Neuronal stem cell (in vitro differentiated cells): ENCODE data around the gene NR4A1.
A peak's percentile ranks its signal among the peaks of the same experiment; 100 is the strongest.

ENCODE experiments used
- DNase-seq: peaks from one replicate; pipeline ENCODE4 v3.0.0-alpha.2; 2013; ENCODE audit warnings: low spot score
- H2AFZ ChIP-seq: one replicate; pipeline ENCODE4 v1.6.1; 2013; ENCODE audit warnings: mild to moderate bottlenecking, low read length, inconsistent platforms
- H2AK5ac ChIP-seq: 2 replicates; pipeline ENCODE4 v1.6.1; 2013; ENCODE audit warnings: low read depth, mild to moderate bottlenecking, inconsistent platforms, low read length, moderate library complexity, mixed read lengths
- H2BK120ac ChIP-seq: 2 replicates; pipeline ENCODE4 v1.6.1; 2013; ENCODE audit warnings: low read depth, mild to moderate bottlenecking, inconsistent platforms, low read length, moderate library complexity, mixed read lengths
- H2BK12ac ChIP-seq: one replicate; pipeline ENCODE4 v1.6.1; 2013; ENCODE audit warnings: low read length, inconsistent platforms
- H2BK15ac ChIP-seq: 2 replicates; pipeline ENCODE4 v1.6.1; 2013; ENCODE audit warnings: mild to moderate bottlenecking, low read length, inconsistent platforms, mixed read lengths
- H2BK5ac ChIP-seq: one replicate; pipeline ENCODE4 v1.6.1; 2013; ENCODE audit warnings: inconsistent platforms, mild to moderate bottlenecking, low read length, moderate library complexity
- H3K14ac ChIP-seq: one replicate; pipeline ENCODE4 v1.6.1; 2013; ENCODE audit warnings: low read length, inconsistent platforms
- H3K18ac ChIP-seq: 2 replicates; pipeline ENCODE4 v1.6.1; 2013; ENCODE audit warnings: low read length, inconsistent platforms
- H3K23ac ChIP-seq: 2 replicates; pipeline ENCODE4 v1.6.1; 2013; ENCODE audit warnings: low read depth, mild to moderate bottlenecking, mixed read lengths, low read length, inconsistent platforms; ENCODE audit not compliant: poor library complexity
- H3K27ac ChIP-seq: replicated peaks from 3 replicates; pipeline ENCODE4 v1.5.1; 2013; ENCODE audit warnings: low read length, inconsistent platforms
- H3K27me3 ChIP-seq, 3 experiments: 2 replicates each; pipeline ENCODE4 v1.6.1; 2013; ENCODE audit warnings: low read length in 3 of 3, mild to moderate bottlenecking in 2 of 3, inconsistent platforms in 1 of 3, low read depth in 1 of 3, mixed read lengths in 1 of 3, moderate library complexity in 1 of 3; ENCODE audit not compliant: control insufficient read depth in 3 of 3, insufficient read depth in 3 of 3
- H3K36me3 ChIP-seq, 2 donors: replicated peaks in 1 of 2; 2 replicates each; pipeline ENCODE4 v1.6.1; 2013; ENCODE audit warnings: low read length in 2 of 2; ENCODE audit not compliant: control insufficient read depth in 2 of 2, insufficient read depth in 2 of 2
- H3K4ac ChIP-seq: 2 replicates; pipeline ENCODE4 v1.6.1; 2013; ENCODE audit warnings: inconsistent platforms, mild to moderate bottlenecking, low read length, moderate library complexity
- H3K4me1 ChIP-seq, 2 donors: 1 replicate in 1 of 2; 2 replicates in 1 of 2; pipeline ENCODE4 v1.6.1; 2013; ENCODE audit warnings: low read length in 2 of 2, low read depth in 1 of 2; ENCODE audit not compliant: control insufficient read depth in 2 of 2, insufficient read depth in 1 of 2
- H3K4me2 ChIP-seq: one replicate; pipeline ENCODE4 v1.6.1; 2013; ENCODE audit warnings: mild to moderate bottlenecking, low read length, inconsistent platforms; ENCODE audit not compliant: insufficient read depth, poor library complexity, severe bottlenecking
- H3K4me3 ChIP-seq, 2 donors: 2 replicates each; pipeline ENCODE4 v1.5.1; 2013; ENCODE audit warnings: low read length in 2 of 2, mild to moderate bottlenecking in 2 of 2, inconsistent platforms in 1 of 2, moderate library complexity in 1 of 2
- H3K79me1 ChIP-seq: one replicate; pipeline ENCODE4 v1.6.1; 2013; ENCODE audit warnings: low read depth, mild to moderate bottlenecking, inconsistent platforms, low read length, moderate library complexity
- H3K9ac ChIP-seq: one replicate; pipeline ENCODE4 v1.6.1; 2013; ENCODE audit warnings: mild to moderate bottlenecking, low read depth, low read length, inconsistent platforms; ENCODE audit not compliant: poor library complexity
- H3K9me3 ChIP-seq, 2 donors: replicated peaks in 1 of 2; 2 replicates each; pipeline versions ENCODE3 to v1.6.1; 2013; ENCODE audit warnings: low read length in 2 of 2, mild to moderate bottlenecking in 2 of 2, inconsistent platforms in 1 of 2, low read depth in 1 of 2, mixed read lengths in 1 of 2, moderate library complexity in 1 of 2; ENCODE audit not compliant: control insufficient read depth in 2 of 2, insufficient read depth in 1 of 2
- H4K8ac ChIP-seq: one replicate; pipeline ENCODE4 v1.6.1; 2013; ENCODE audit warnings: low read depth, mild to moderate bottlenecking, inconsistent platforms, low read length, moderate library complexity
- H4K91ac ChIP-seq: one replicate; pipeline ENCODE4 v1.6.1; 2013; ENCODE audit warnings: low read length, low read depth, mild to moderate bottlenecking, inconsistent platforms; ENCODE audit not compliant: poor library complexity
- WGBS, 2 donors: extraction: QIAGEN DNeasy Blood & Tissue Kit; methylation state at CpG; one replicate each; pipeline ENCODE4 v1.1.7; 2013; ENCODE audit warnings: missing lambda C conversion rate in 2 of 2, mixed read lengths in 1 of 2; ENCODE audit not compliant: insufficient read length in 2 of 2, insufficient replicate concordance in 1 of 2; ENCODE audit errors: extremely low coverage in 2 of 2; 5-methylcytosine and 5-hydroxymethylcytosine counted together

NR4A1 gene

GRCh38 chr12:52055731-52056711 is 4.8 kb downstream of the NR4A1 start:
- Histone ChIP-seq H3K18ac (no peak overlapping the region), H3K27ac (no peak overlapping the region), H2AK5ac (no peak overlapping the region), H3K23ac (no peak overlapping the region), H4K8ac (no peak overlapping the region), H3K4ac (no peak overlapping the region), H3K4me3 (no peak overlapping the region), H3K14ac (no peak overlapping the region), H3K9me3 (peaks cover 0 to 2% of the 10 kb centered on the region in 2 donors), H4K91ac (no peak overlapping the region), H3K27me3 (no peaks in the 10 kb centered on the region), H3K4me1 (peaks cover 8 to 9% of the 10 kb centered on the region in 2 donors), H3K9ac (no peak overlapping the region), H2BK5ac (no peak overlapping the region), H2BK15ac (no peak overlapping the region), H2AFZ (no peak overlapping the region), H2BK120ac (no peak overlapping the region), H3K4me2 (no peak overlapping the region), H2BK12ac (no peak overlapping the region), H3K79me1 (peaks cover 3% of the 10 kb centered on the region), H3K36me3 (peaks cover 33 to 46% of the 10 kb centered on the region in 2 donors)
- DNase-seq = no peak
- no CpG with 5 or more reads among the region's 27 CpGs for WGBS, 2 donors

GRCh38 chr12:52056801-52057637 is 5.8 kb downstream of the NR4A1 start:
- no peak overlapping the region for H3K27ac ChIP-seq
- no CpG with 5 or more reads among the region's 23 CpGs for WGBS, 2 donors
- H3K23ac ChIP-seq = peak overlapping the region; percentile 52
- peak overlapping the region; percentile 21 for H2AK5ac ChIP-seq
- no peak for DNase-seq
- no peak overlapping the region for H3K4me3 ChIP-seq
- H2AFZ ChIP-seq = no peak overlapping the region
- no peaks in the 10 kb centered on the region for H3K27me3 ChIP-seq
- peaks cover 3 to 6% of the 10 kb centered on the region in 2 donors for H3K4me1 ChIP-seq
- no peak overlapping the region for H2BK120ac ChIP-seq
- H3K4me2 ChIP-seq = no peak overlapping the region
- no peak overlapping the region for H3K18ac ChIP-seq
- peaks cover 0 to 2% of the 10 kb centered on the region in 2 donors for H3K9me3 ChIP-seq
- H2BK15ac ChIP-seq = no peak overlapping the region
- H2BK12ac ChIP-seq = no peak overlapping the region
- H3K79me1 ChIP-seq = peaks cover 3% of the 10 kb centered on the region
- H2BK5ac ChIP-seq = no peak overlapping the region
- no peak overlapping the region for H3K14ac ChIP-seq
- no peak overlapping the region for H3K4ac ChIP-seq
- peaks cover 33 to 46% of the 10 kb centered on the region in 2 donors for H3K36me3 ChIP-seq
- no peak overlapping the region for H4K91ac ChIP-seq
- no peak overlapping the region for H3K9ac ChIP-seq
- H4K8ac ChIP-seq = no peak overlapping the region

- Histone ChIP-seq H2BK12ac (no peak overlapping the region), H2AFZ (no peak overlapping the region), H3K18ac (no peak overlapping the region), H3K79me1 (peaks cover 3% of the 10 kb centered on the region), H3K14ac (no peak overlapping the region), H2AK5ac (no peak overlapping the region), H3K27me3 (no peaks in the 10 kb centered on the region), H3K4me3 (no peak overlapping the region), H3K36me3 (peaks cover 33 to 46% of the 10 kb centered on the region in 2 donors), H4K8ac (no peak overlapping the region), H2BK120ac (no peak overlapping the region), H3K23ac (peak overlapping the region; percentile 52), H3K9me3 (peaks cover 0 to 2% of the 10 kb centered on the region in 2 donors), H3K4me1 (peaks cover 0 to 8% of the 10 kb centered on the region in 2 donors), H2BK5ac (no peak overlapping the region), H3K4me2 (no peak overlapping the region), H3K4ac (no peak overlapping the region), H2BK15ac (no peak overlapping the region), H4K91ac (no peak overlapping the region), H3K9ac (no peak overlapping the region), H3K27ac (no peak overlapping the region)
- no CpG with 5 or more reads among the region's 14 CpGs for WGBS, 2 donors
- no peak for DNase-seq
Measured at GRCh38 chr12:52057638-52058576, 6.7 kb downstream of the NR4A1 start.
